Fibroblast of villous mesenchyme (primary cell): ENCODE data around the gene SMIM1. TPM values are rescaled to one million over a fixed set of nuclear protein-coding genes. Genes with fewer than 3 reads are reported as not detected.

Experiments used
- DNase-seq: peaks from one replicate; pipeline ENCODE4 v3.0.0-alpha.2; 2010; ENCODE audit warnings: low read depth
- H3K4me3 ChIP-seq: 2 replicates; pipeline ENCODE4 v1.5.1; 2011; ENCODE audit warnings: low read depth, mild to moderate bottlenecking, low read length
- total RNA-seq: library from RNA; depleted of rRNA; stranded (reverse); fragments of >200 nt; gene quantifications from 2 replicates; pipeline ENCODE4 v1.2.3, GENCODE V29; 2012
- TF ChIP-seq, protein P1 (sequence below): IDR thresholded peaks from 2 replicates; pipeline ENCODE4 v1.5.1; 2012; ENCODE audit warnings: low read depth, mild to moderate bottlenecking, low read length; ENCODE audit not compliant: insufficient read depth

Gene SMIM1
- total RNA-seq, 1 donor: 1.7 TPM

DNA sequence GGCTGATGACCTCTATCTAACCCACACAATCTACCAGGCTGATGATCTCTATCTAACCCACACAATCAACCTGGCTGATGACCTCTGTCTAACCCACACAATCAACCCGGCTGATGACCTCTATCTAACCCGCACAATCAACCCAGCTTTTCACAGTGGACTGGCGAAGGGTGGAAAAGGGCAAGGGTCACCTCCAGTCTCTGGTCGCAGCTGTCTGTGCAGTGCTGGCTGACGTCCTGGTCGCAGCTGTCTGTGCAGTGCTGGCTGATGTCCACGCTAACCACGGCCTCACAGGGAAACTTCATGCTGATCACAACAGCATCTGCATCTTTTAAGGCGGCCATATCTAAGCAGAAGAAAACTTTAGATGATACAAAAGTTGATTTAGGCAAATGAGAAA lies 32.5 kb upstream of the SMIM1 start:
- no peak for DNase-seq

GRCh38 chr1:3740752-3741151 lies 31.8 kb upstream of the SMIM1 start:
- TF ChIP-seq, protein P1, sequence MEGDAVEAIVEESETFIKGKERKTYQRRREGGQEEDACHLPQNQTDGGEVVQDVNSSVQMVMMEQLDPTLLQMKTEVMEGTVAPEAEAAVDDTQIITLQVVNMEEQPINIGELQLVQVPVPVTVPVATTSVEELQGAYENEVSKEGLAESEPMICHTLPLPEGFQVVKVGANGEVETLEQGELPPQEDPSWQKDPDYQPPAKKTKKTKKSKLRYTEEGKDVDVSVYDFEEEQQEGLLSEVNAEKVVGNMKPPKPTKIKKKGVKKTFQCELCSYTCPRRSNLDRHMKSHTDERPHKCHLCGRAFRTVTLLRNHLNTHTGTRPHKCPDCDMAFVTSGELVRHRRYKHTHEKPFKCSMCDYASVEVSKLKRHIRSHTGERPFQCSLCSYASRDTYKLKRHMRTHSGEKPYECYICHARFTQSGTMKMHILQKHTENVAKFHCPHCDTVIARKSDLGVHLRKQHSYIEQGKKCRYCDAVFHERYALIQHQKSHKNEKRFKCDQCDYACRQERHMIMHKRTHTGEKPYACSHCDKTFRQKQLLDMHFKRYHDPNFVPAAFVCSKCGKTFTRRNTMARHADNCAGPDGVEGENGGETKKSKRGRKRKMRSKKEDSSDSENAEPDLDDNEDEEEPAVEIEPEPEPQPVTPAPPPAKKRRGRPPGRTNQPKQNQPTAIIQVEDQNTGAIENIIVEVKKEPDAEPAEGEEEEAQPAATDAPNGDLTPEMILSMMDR: no peak
- no peak for DNase-seq

More for the DNA sequence above, 32.5 kb upstream of the SMIM1 start:
- TF ChIP-seq, protein P1: no peak
- H3K4me3 ChIP-seq: no peak overlapping the region

GRCh38 chr1:3741566-3742438 lies 30.7 kb upstream of the SMIM1 start:
- TF ChIP-seq, protein P1: no peak
- H3K4me3 ChIP-seq: no peak overlapping the region
- DNase-seq: no peak

More at GRCh38 chr1:3740752-3741151, 31.8 kb upstream of the SMIM1 start:
- no peak overlapping the region for H3K4me3 ChIP-seq

DNA sequence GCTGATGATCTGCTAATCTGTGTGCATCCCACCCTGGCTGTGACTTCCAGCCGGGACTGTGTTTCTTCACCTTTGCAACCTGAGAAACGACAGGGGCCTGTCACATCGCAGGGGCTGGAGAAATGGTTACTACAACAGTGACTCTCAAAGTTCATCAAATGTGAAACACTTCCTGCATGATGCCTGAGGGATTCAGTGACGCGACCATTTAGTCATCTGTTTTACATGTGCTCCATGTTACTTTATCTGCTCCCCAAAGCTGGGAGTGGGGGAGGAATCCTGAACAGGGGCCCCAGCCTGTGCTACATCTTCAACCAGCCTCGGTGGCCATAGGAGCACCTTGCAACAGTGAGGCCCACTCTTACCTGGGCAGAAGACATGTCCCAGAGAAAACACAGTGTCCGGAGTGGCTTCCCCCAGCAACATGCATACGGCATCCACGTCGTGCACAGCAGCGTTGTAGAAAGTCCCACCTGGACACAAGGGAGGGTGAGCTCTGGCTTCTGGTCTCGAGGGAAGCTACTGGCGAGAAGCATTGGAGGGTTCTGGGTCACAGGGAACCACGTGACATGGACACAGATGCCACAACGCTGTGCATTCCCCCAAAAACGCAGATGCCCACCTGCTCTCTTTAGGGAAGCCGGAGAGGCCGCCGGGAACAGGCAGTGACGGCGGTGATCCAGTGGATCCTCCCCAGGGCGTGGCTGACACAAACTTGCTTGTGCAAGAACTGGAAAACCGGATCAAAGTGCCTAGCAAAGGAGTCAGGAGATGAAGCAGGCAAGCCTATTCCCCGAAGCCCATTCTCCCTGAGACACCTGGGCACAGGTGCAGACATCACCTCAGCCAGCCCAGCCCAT lies 29.9 kb upstream of the SMIM1 start:
- DNase-seq: no peak
- H3K4me3 ChIP-seq: no peak overlapping the region
- TF ChIP-seq, protein P1: no peak

GRCh38 chr1:3743421-3743820 lies 29.1 kb upstream of the SMIM1 start:
- TF ChIP-seq, protein P1: no peak
- no peak for DNase-seq
- no peak overlapping the region for H3K4me3 ChIP-seq

GRCh38 chr1:3743826-3744225 lies 28.7 kb upstream of the SMIM1 start:
- TF ChIP-seq, protein P1: no peak
- no peak for DNase-seq
- H3K4me3 ChIP-seq: no peak overlapping the region
